GM18520 (cell line): ENCODE measurements around the gene STARD13.
"Not testable (repeated sequence)": the region's sequence is repeated elsewhere in the genome, so short reads cannot be mapped to it uniquely, and the experiment has no call there.

Experiments used
- ATAC-seq: cut with Tn5 transposase; IDR thresholded peaks from one replicate; pipeline ENCODE4 v1.9.1; 2021; ENCODE audit not compliant: unreplicated experiment

STARD13 gene

GRCh38 chr13:33257841-33258807 is 27.4 kb downstream of the STARD13 start:
- no peak for ATAC-seq

GRCh38 chr13:33256148-33256840 is 29.3 kb downstream of the STARD13 start:
- no peak for ATAC-seq

GRCh38 chr13:33252135-33252534 is 33.4 kb downstream of the STARD13 start:
- ATAC-seq: no peak

- ATAC-seq: no peak
These were observed 34.4 kb downstream of the STARD13 start for GRCh38 chr13:33251131-33251661.

GRCh38 chr13:33250609-33251008 is 34.9 kb downstream of the STARD13 start:
- ATAC-seq: no peak

- ATAC-seq: no peak
These were observed 35.7 kb downstream of the STARD13 start for GRCh38 chr13:33249894-33250293.

GRCh38 chr13:33249066-33249465 is 36.5 kb downstream of the STARD13 start:
- ATAC-seq: no peak

- no peak for ATAC-seq
These were observed 39.9 kb downstream of the STARD13 start for GRCh38 chr13:33245505-33246158.

- no peak for ATAC-seq
These were observed 40.7 kb downstream of the STARD13 start for GRCh38 chr13:33244907-33245287.

- ATAC-seq: no peak
These were observed 41.2 kb downstream of the STARD13 start for GRCh38 chr13:33244210-33244906.

- no peak for ATAC-seq
These were observed 42.5 kb downstream of the STARD13 start for GRCh38 chr13:33242984-33243617.

- ATAC-seq: not testable (repeated sequence)
These were observed 43.2 kb downstream of the STARD13 start for GRCh38 chr13:33242372-33242771.

GRCh38 chr13:33236021-33236420 is 49.5 kb downstream of the STARD13 start:
- no peak for ATAC-seq

- no peak for ATAC-seq
These were observed 50.0 kb downstream of the STARD13 start for GRCh38 chr13:33235564-33235963.

- no peak for ATAC-seq
These were observed 50.5 kb downstream of the STARD13 start for GRCh38 chr13:33235078-33235477.

- no peak for ATAC-seq
These were observed 52.0 kb downstream of the STARD13 start for GRCh38 chr13:33233547-33233946.

GRCh38 chr13:33232883-33233282 is 52.7 kb downstream of the STARD13 start:
- ATAC-seq: no peak

GRCh38 chr13:33231339-33231738 is 54.2 kb downstream of the STARD13 start:
- ATAC-seq: no peak

GRCh38 chr13:33230178-33230881 is 55.2 kb downstream of the STARD13 start:
- ATAC-seq: no peak
